GM18517 (cell line): Measurements from ENCODE around the gene ATG2A.
A peak's percentile ranks its signal among the peaks of the same experiment; 100 is the strongest.

Experiments
- ATAC-seq: cut with Tn5 transposase; IDR thresholded peaks from one replicate; pipeline ENCODE4 v1.9.1; 2021; ENCODE audit warnings: mild to moderate bottlenecking, moderate library complexity; ENCODE audit not compliant: unreplicated experiment

Gene ATG2A

GRCh38 chr11:64925536-64926436 is 8.8 kb upstream of the ATG2A start:
- ATAC-seq = no peak

- no peak for ATAC-seq
Observed at GRCh38 chr11:64924910-64925284, 7.9 kb upstream of the ATG2A start.

- ATAC-seq = peak; percentile 63
Observed at GRCh38 chr11:64923944-64924909, 7.2 kb upstream of the ATG2A start, which contains the start of gene PPP2R5B. Gene PPP2R5B, plus strand, starts transcription at chr11:64924689. Its CDS starts 1,046 bp downstream, at chr11:64925735.

GRCh38 chr11:64923151-64923661 is 6.2 kb upstream of the ATG2A start:
- ATAC-seq = no peak

- ATAC-seq = no peak
Observed at GRCh38 chr11:64921384-64921783, 4.4 kb upstream of the ATG2A start.

GRCh38 chr11:64920124-64920523 is 3.1 kb upstream of the ATG2A start:
- no peak for ATAC-seq

- no peak for ATAC-seq
Observed at GRCh38 chr11:64919627-64920026, 2.6 kb upstream of the ATG2A start.

- no peak for ATAC-seq
Observed at GRCh38 chr11:64918017-64918416, 1.0 kb upstream of the ATG2A start.

- ATAC-seq = no peak
Observed at GRCh38 chr11:64917663-64917995, 620 bp upstream of the ATG2A start.

GRCh38 chr11:64916040-64916774 is 802 bp downstream of the ATG2A start:
- ATAC-seq = no peak

GRCh38 chr11:64915376-64915887 is 1.6 kb downstream of the ATG2A start:
- ATAC-seq = no peak

- no peak for ATAC-seq
Observed at GRCh38 chr11:64914123-64914522, 2.9 kb downstream of the ATG2A start.

- no peak for ATAC-seq
Observed at GRCh38 chr11:64913171-64913727, 3.8 kb downstream of the ATG2A start.

- ATAC-seq = no peak
Observed at GRCh38 chr11:64911689-64912088, 5.3 kb downstream of the ATG2A start.

GRCh38 chr11:64911142-64911541 is 5.9 kb downstream of the ATG2A start:
- no peak for ATAC-seq

- ATAC-seq = no peak
Observed at GRCh38 chr11:64910451-64911093, 6.4 kb downstream of the ATG2A start.

- no peak for ATAC-seq
Observed at GRCh38 chr11:64909653-64910343, 7.2 kb downstream of the ATG2A start.

- ATAC-seq = no peak
Observed at GRCh38 chr11:64908766-64909165, 8.2 kb downstream of the ATG2A start.

GRCh38 chr11:64906314-64906635 is 10.7 kb downstream of the ATG2A start:
- no peak for ATAC-seq
